K562 (cell line): Measurements from ENCODE around the gene PDGFA. TPM values are rescaled to one million over a fixed set of nuclear protein-coding genes. Genes with fewer than 3 reads are reported as not detected.

Source experiments
- ATAC-seq: fragments of 200-7000 bp; cut with Tn5 transposase; 3 replicates; pipeline ENCODE4 v1.9.1; 2020; ENCODE audit warnings: moderate library complexity
- BruUV-seq: library from RNA; stranded (reverse); fragments of 400-500 nt; replicated peaks from 2 replicates; lab custom pipeline; 2021; lab: Mats Ljungman, UMichigan
- CTCF ChIA-PET: fragments of 300-600 bp; formaldehyde crosslinking; extraction: SDS; loops from one replicate; lab custom pipeline; 2021; ENCODE audit warnings: low intra/inter-chr PET ratio; lab: Yijun Ruan, JAX
- POLR2A ChIA-PET: fragments of 300-600, 350-650 bp; sonication (Branson Sonifier 250); formaldehyde crosslinking; extraction: SDS; loops from one replicate; lab custom pipeline; 2021; ENCODE audit warnings: antibody characterized with exemption, inconsistent platforms; lab: Yijun Ruan, JAX
- DNase-seq, 4 experiments: peaks; one replicate each; pipeline versions ENCODE4 v3.0.0 to v3.0.0-alpha.2; 2011 to 2018; ENCODE audit warnings: low spot score in 3 of 4, mixed read lengths in 3 of 4; ENCODE audit errors: extremely low read depth in 1 of 4
- FAIRE-seq: peaks from 2 replicates; lab custom pipeline; 2011; peaks lifted over from hg19 to GRCh38; lab: Jason Lieb, UNC
- H2AFZ ChIP-seq: 2 replicates; pipeline ENCODE4 v1.6.0; 2011; ENCODE audit warnings: low read depth, low read length, control low read depth, inconsistent platforms
- H3K27ac ChIP-seq: fragments of 200-600 bp; 3 replicates; pipeline ENCODE4 v1.8.0; 2011; ENCODE audit warnings: low read depth, mild to moderate bottlenecking, control low read depth, inconsistent platforms, low read length, moderate library complexity, mixed read lengths; ENCODE audit errors: extremely low read depth
- H3K27me3 ChIP-seq, 2 experiments: fragments of 300-600 bp in 1 of 2; 2 replicates in 1 of 2; 3 replicates in 1 of 2; pipeline versions ENCODE4 v1.6.0 to v1.8.0; 2011; ENCODE audit warnings: inconsistent platforms in 2 of 2, low read length in 2 of 2, mild to moderate bottlenecking in 1 of 2, mixed read lengths in 1 of 2, moderate library complexity in 1 of 2; ENCODE audit not compliant: control insufficient read depth in 2 of 2, insufficient read depth in 2 of 2
- H3K36me3 ChIP-seq: fragments of 300-600 bp; 3 replicates; pipeline ENCODE4 v1.8.0; 2011; ENCODE audit warnings: mild to moderate bottlenecking, low read length, inconsistent platforms; ENCODE audit not compliant: control insufficient read depth, insufficient read depth
- H3K4me1 ChIP-seq, 2 experiments: fragments of 200-600 bp in 1 of 2; replicated peaks in 1 of 2; 2 replicates in 1 of 2; 3 replicates in 1 of 2; pipeline versions ENCODE4 v1.5.1 to v1.8.0; 2011; ENCODE audit warnings: inconsistent platforms in 2 of 2, low read length in 2 of 2, mild to moderate bottlenecking in 1 of 2, mixed read lengths in 1 of 2, moderate library complexity in 1 of 2; ENCODE audit not compliant: control insufficient read depth in 2 of 2, insufficient read depth in 2 of 2
- H3K4me2 ChIP-seq: 2 replicates; pipeline ENCODE4 v1.6.1; 2011; ENCODE audit warnings: low read length, control low read depth, inconsistent platforms, mixed read lengths; ENCODE audit not compliant: insufficient read depth
- H3K4me3 ChIP-seq: fragments of 200-600 bp; sonication (generic), shearing (Covaris generic); 2 replicates; pipeline ENCODE4 v1.5.1; 2016; ENCODE audit warnings: control low read depth, inconsistent platforms
- H3K79me2 ChIP-seq: fragments of 200-600 bp; 3 replicates; pipeline ENCODE4 v1.8.0; 2011; ENCODE audit warnings: low read length, inconsistent platforms; ENCODE audit not compliant: control insufficient read depth, insufficient read depth
- H3K9ac ChIP-seq, 2 experiments: 2 replicates each; pipeline versions ENCODE4 v1.6.0 to v1.6.1; 2011; ENCODE audit warnings: low read depth in 2 of 2, low read length in 2 of 2, control low read depth in 1 of 2, inconsistent platforms in 1 of 2, mild to moderate bottlenecking in 1 of 2, mixed read lengths in 1 of 2; ENCODE audit not compliant: insufficient read depth in 1 of 2
- H3K9me1 ChIP-seq: one replicate; pipeline ENCODE4 v1.6.0; 2011; ENCODE audit warnings: inconsistent platforms, mild to moderate bottlenecking, low read length, moderate library complexity; ENCODE audit not compliant: control insufficient read depth, insufficient read depth
- H3K9me3 ChIP-seq: replicated peaks from 2 replicates; pipeline ENCODE4 v1.5.1; 2011; ENCODE audit warnings: low read depth, low read length, inconsistent platforms; ENCODE audit not compliant: control insufficient read depth, insufficient read depth
- H4K20me1 ChIP-seq: replicated peaks from 2 replicates; pipeline ENCODE4 v1.6.1; 2011; ENCODE audit warnings: low read length, inconsistent platforms, mixed read lengths; ENCODE audit not compliant: control insufficient read depth, insufficient read depth
- ETV6 ChIP-seq, 3 experiments: fragments of 150-350 bp in 1 of 3; sonication (generic) in 1 of 3; formaldehyde crosslinking in 1 of 3; IDR thresholded peaks; 2 replicates each; pipeline versions ENCODE4 v1.6.1 to v1.8.0; 2014 to 2022; ENCODE audit warnings: borderline replicate concordance in 2 of 3, low read depth in 2 of 3, antibody characterized with exemption in 1 of 3, low read length in 1 of 3, mild to moderate bottlenecking in 1 of 3, missing genetic modification reagents in 1 of 3
- SPI1 ChIP-seq: IDR thresholded peaks from 2 replicates; pipeline ENCODE4 v1.6.1; 2011; ENCODE audit warnings: low read depth, low read length, control low read depth, borderline replicate concordance
- ZNF263 ChIP-seq: sonication (generic); formaldehyde crosslinking; IDR thresholded peaks from 2 replicates; pipeline ENCODE4 v1.8.0; 2022; ENCODE audit warnings: mild to moderate bottlenecking, missing genetic modification reagents, borderline replicate concordance
- ZNF586 ChIP-seq: fragments of 450-650 bp; formaldehyde crosslinking; conservative IDR thresholded peaks from 2 replicates; pipeline ENCODE4 v1.4.0; 2020; ENCODE audit warnings: mild to moderate bottlenecking, moderate library complexity
- WGBS: fragments of 100-300 bp; shearing (Covaris generic); methylation state at CpG from one replicate; pipeline ENCODE4 v1.1.6; 2016; ENCODE audit warnings: low coverage, mixed read lengths; ENCODE audit not compliant: insufficient coverage; ENCODE audit errors: missing lambda C conversion rate; 5-methylcytosine and 5-hydroxymethylcytosine counted together
- in situ Hi-C: fragments of 300-500 bp; cut with MboI; formaldehyde crosslinking; loops from 4 replicates; pipeline ENCODE4 v1.15.0; 2018; ENCODE audit warnings: inconsistent platforms, mixed read lengths
- intact Hi-C: fragments of 100-400 bp; cut with micrococcal nuclease; formaldehyde crosslinking; loops from 2 replicates; pipeline ENCODE4 v1.14.2; 2022
- polyA plus RNA-seq, 8 experiments: library from polyadenylated mRNA; depleted of rRNA in 4 of 8; stranded (reverse) in 5 of 8; unstranded in 3 of 8; fragments of >200 nt; fragmentation: Nextera tagmentation in 2 of 8; fragmentation: Illumina TruSeq in 1 of 8; extraction: Ambion mirVana in 2 of 8; extraction: Trizol in 1 of 8; gene quantifications; 2 replicates each; pipeline versions ENCODE4 v1.2.1 to v1.2.3, GENCODE V29; 2011 to 2014; ENCODE audit warnings: inconsistent platforms in 1 of 8, missing spikeins in 1 of 8
- total RNA-seq, 7 experiments: library from RNA; depleted of rRNA in 6 of 7; stranded (reverse); fragments of >200 nt in 6 of 7; fragmentation: Illumina TruSeq in 2 of 7; extraction: Trizol in 2 of 7; gene quantifications; 2 replicates each; pipeline versions ENCODE4 v1.2.1 to v1.2.3, GENCODE V29; 2011 to 2021; ENCODE audit warnings: low replicate concordance in 1 of 7

PDGFA gene
- total and polyA plus RNA-seq, 9 of the 15 experiments (the other 6 are each of a cell fraction or from before 2014, with no cell fraction given): 2.5 to 10.2 (median 4.6) TPM

- peaks cover 14 to 45% of the 10 kb centered on the region in 2 experiments for H3K4me1 ChIP-seq
- H3K9me3 ChIP-seq: peaks cover 5% of the 10 kb centered on the region; the same call in 1 of the 2 replicates
- in situ Hi-C loops: no loop called here
- no peaks in the 10 kb centered on the region for H3K9me1 ChIP-seq
- no peak overlapping the region for H3K9ac ChIP-seq
- H3K36me3 ChIP-seq: no peaks in the 10 kb centered on the region
- TF ChIP-seq ZNF586: no peak
- 0 out of 2 replicates have a peak, but pooled peaks have one; percentile 25 for TF ChIP-seq ZNF263
- TF ChIP-seq SPI1: peak; percentile 43; the same call in 1 of the 2 replicates
- peak; percentile 30 to 49; a peak in 2 of 4 replicates for TF ChIP-seq ETV6 (IDR thresholded peaks at IDR 0.05; ENCODE audit: borderline replicate concordance in 1 of 2, low read depth in 2 of 2, low read length in 1 of 2)
- no peak for TF ChIP-seq ETV6 (CRISPR knock-in tag; IDR thresholded peaks at IDR 0.05; ENCODE audit: borderline replicate concordance)
- no peaks in the 10 kb centered on the region for H4K20me1 ChIP-seq
- H3K27me3 ChIP-seq: no peaks in the 10 kb centered on the region
- intact Hi-C loops: loop anchor here (10.0 kb wide), 1 partner anchor 137 kb away; no protein-coding TSS in a partner anchor
- H3K79me2 ChIP-seq: no peaks in the 10 kb centered on the region
- ATAC-seq: no peak
- no peak overlapping the region; the same call in 2 of the 3 replicates for H3K27ac ChIP-seq
- ChIA-PET CTCF (no interaction called here), POLR2A (no interaction called here)
- 58% methylated on average over 5 of the region's 5 CpGs for WGBS
- no peak for DNase-seq
- FAIRE-seq: peak; percentile 56
- no TSS peak for BruUV-seq
- no peak overlapping the region for H2AFZ ChIP-seq
- no peak overlapping the region for H3K4me2 ChIP-seq
- no peak overlapping the region for H3K4me3 ChIP-seq
These were observed 51.6 kb downstream of the PDGFA start for GRCh38 chr7:467856-468545.
